ENCODE results near the gene EYS. TPM values are rescaled to one million over a fixed set of nuclear protein-coding genes. Genes with fewer than 3 reads are reported as not detected.

The EYS gene
- total RNA-seq, 1 experiment from 2014 or later = not detected

GRCh38 chr6:63788569-63788968, 1918.5 kb downstream of the EYS start:
- Histone ChIP-seq H3K4me3 (ENCODE audit: low read depth, low read length) (no peak overlapping the region), H3K9me3 (no peaks in the 10 kb centered on the region), H3K36me3 (ENCODE audit: control insufficient read depth, insufficient read depth, low read length) (no peaks in the 10 kb centered on the region), H3K4me1 (no peaks in the 10 kb centered on the region), H3K27me3 (replicated peaks; ENCODE audit: control insufficient read depth, insufficient read depth, low read length) (no peaks in the 10 kb centered on the region)
- Mint-ChIP-seq H3K4me1 (ENCODE audit: low read depth, unreplicated experiment) (no peaks in the 10 kb centered on the region), H3K4me3 (ENCODE audit: unreplicated experiment) (no peak overlapping the region), H3K27me3 (ENCODE audit: insufficient read depth, unreplicated experiment) (no peaks in the 10 kb centered on the region), H3K9me3 (ENCODE audit: unreplicated experiment) (no peaks in the 10 kb centered on the region), H3K36me3 (ENCODE audit: insufficient read depth, unreplicated experiment) (no peaks in the 10 kb centered on the region), H3K27ac (ENCODE audit: unreplicated experiment) (no peak overlapping the region)
- BruUV-seq (replicated peaks) = no TSS peak
- ChIA-PET CTCF (no interaction called here), POLR2A (no interaction called here)
- intact Hi-C loops (cut with micrococcal nuclease; ENCODE audit: unreplicated experiment) = no loop called here
- DNase-seq = no peak
- TF ChIP-seq CTCF (IDR thresholded peaks at IDR 0.05; ENCODE audit: insufficient read depth in 1 of 2, low read depth in 1 of 2, low read length in 1 of 2, severe bottlenecking in 1 of 2, unreplicated experiment in 1 of 2) = no peak

- Mint-ChIP-seq H3K36me3 (ENCODE audit: insufficient read depth, unreplicated experiment) (no peaks in the 10 kb centered on the region), H3K27me3 (ENCODE audit: insufficient read depth, unreplicated experiment) (no peaks in the 10 kb centered on the region), H3K4me1 (ENCODE audit: low read depth, unreplicated experiment) (no peaks in the 10 kb centered on the region), H3K27ac (ENCODE audit: unreplicated experiment) (no peak overlapping the region), H3K9me3 (ENCODE audit: unreplicated experiment) (no peaks in the 10 kb centered on the region), H3K4me3 (ENCODE audit: unreplicated experiment) (no peak overlapping the region)
- Histone ChIP-seq H3K36me3 (ENCODE audit: control insufficient read depth, insufficient read depth, low read length) (no peaks in the 10 kb centered on the region), H3K4me3 (ENCODE audit: low read depth, low read length) (no peak overlapping the region), H3K9me3 (no peaks in the 10 kb centered on the region), H3K4me1 (no peaks in the 10 kb centered on the region), H3K27me3 (replicated peaks; ENCODE audit: control insufficient read depth, insufficient read depth, low read length) (no peaks in the 10 kb centered on the region)
- intact Hi-C loops (cut with micrococcal nuclease; ENCODE audit: unreplicated experiment) = no loop called here
- no peak for TF ChIP-seq CTCF (IDR thresholded peaks at IDR 0.05; ENCODE audit: insufficient read depth in 1 of 2, low read depth in 1 of 2, low read length in 1 of 2, severe bottlenecking in 1 of 2, unreplicated experiment in 1 of 2)
- BruUV-seq (replicated peaks) = no TSS peak
- no peak for DNase-seq
- ChIA-PET POLR2A (no interaction called here), CTCF (no interaction called here)
These were observed 1920.0 kb downstream of the EYS start for GRCh38 chr6:63787021-63787420.

GRCh38 chr6:63785006-63785405, 1922.0 kb downstream of the EYS start:
- no peak for TF ChIP-seq CTCF (IDR thresholded peaks at IDR 0.05; ENCODE audit: insufficient read depth in 1 of 2, low read depth in 1 of 2, low read length in 1 of 2, severe bottlenecking in 1 of 2, unreplicated experiment in 1 of 2)
- DNase-seq = no peak
- H3K4me3 Mint-ChIP-seq (ENCODE audit: unreplicated experiment) = no peak overlapping the region
- Histone ChIP-seq H3K9me3 (no peaks in the 10 kb centered on the region), H3K36me3 (ENCODE audit: control insufficient read depth, insufficient read depth, low read length) (no peaks in the 10 kb centered on the region), H3K27me3 (replicated peaks; ENCODE audit: control insufficient read depth, insufficient read depth, low read length) (no peaks in the 10 kb centered on the region), H3K4me1 (no peaks in the 10 kb centered on the region), H3K4me3 (ENCODE audit: low read depth, low read length) (no peak overlapping the region)
- POLR2A ChIA-PET = no interaction called here
- CTCF ChIA-PET = interaction anchor here (2.1 kb wide), 1 partner anchor 17 kb away, joined by 6 read pairs; no protein-coding TSS in a partner anchor
- H3K36me3 Mint-ChIP-seq (ENCODE audit: insufficient read depth, unreplicated experiment) = no peaks in the 10 kb centered on the region
- H3K27me3 Mint-ChIP-seq (ENCODE audit: insufficient read depth, unreplicated experiment) = no peaks in the 10 kb centered on the region
- H3K9me3 Mint-ChIP-seq (ENCODE audit: unreplicated experiment) = no peaks in the 10 kb centered on the region
- no TSS peak for BruUV-seq (replicated peaks)
- intact Hi-C loops (cut with micrococcal nuclease; ENCODE audit: unreplicated experiment) = no loop called here
- H3K4me1 Mint-ChIP-seq (ENCODE audit: low read depth, unreplicated experiment) = no peaks in the 10 kb centered on the region
- no peak overlapping the region for H3K27ac Mint-ChIP-seq (ENCODE audit: unreplicated experiment)

All from Caco-2 (cell line).